HepG2 (cell line): ENCODE results near the gene SASS6. TPM values are rescaled to one million over a fixed set of nuclear protein-coding genes. Genes with fewer than 3 reads are reported as not detected.
A peak's percentile ranks its signal among the peaks of the same experiment; 100 is the strongest.

Experiments
- BCL6 ChIP-seq: IDR thresholded peaks from 2 replicates; pipeline ENCODE4 v1.6.1; 2016; ENCODE audit warnings: missing genetic modification reagents, missing compliant biosample characterization
- E2F1 ChIP-seq: sonication (generic); formaldehyde crosslinking; IDR thresholded peaks from 2 replicates; pipeline ENCODE4 v1.5.0; 2020; ENCODE audit warnings: missing genetic modification reagents
- MZF1 ChIP-seq: sonication (generic); formaldehyde crosslinking; IDR thresholded peaks from 2 replicates; pipeline ENCODE4 v1.8.1; 2023; ENCODE audit warnings: mild to moderate bottlenecking, missing genetic modification reagents, borderline replicate concordance
- PTBP1 ChIP-seq: fragments of 200-400 bp; formaldehyde crosslinking; IDR thresholded peaks from 2 replicates; pipeline ENCODE4 v1.6.1; 2018; ENCODE audit warnings: low read length, low read depth; ENCODE audit not compliant: poor library complexity, severe bottlenecking
- RERE ChIP-seq: IDR thresholded peaks from 2 replicates; pipeline ENCODE4 v1.6.1; 2016; ENCODE audit warnings: low read depth, missing genetic modification reagents, missing compliant biosample characterization
- ZBTB1 ChIP-seq: sonication (generic); formaldehyde crosslinking; IDR thresholded peaks from 2 replicates; pipeline ENCODE4 v1.4.0; 2020; ENCODE audit warnings: missing genetic modification reagents, borderline replicate concordance
- ZBTB21 ChIP-seq: sonication (generic); formaldehyde crosslinking; IDR thresholded peaks from 2 replicates; pipeline ENCODE4 v1.4.0; 2020; ENCODE audit warnings: missing genetic modification reagents
- ZMYM3 ChIP-seq: sonication (generic); formaldehyde crosslinking; IDR thresholded peaks from 2 replicates; pipeline ENCODE4 v1.5.1; 2020; ENCODE audit warnings: mild to moderate bottlenecking, missing genetic modification reagents
- ZNF275 ChIP-seq: sonication (generic); formaldehyde crosslinking; IDR thresholded peaks from 2 replicates; pipeline ENCODE4 v1.8.0; 2022; ENCODE audit warnings: missing genetic modification reagents, mild to moderate bottlenecking, inconsistent platforms, borderline replicate concordance
- ZNF646 ChIP-seq: sonication (generic); formaldehyde crosslinking; IDR thresholded peaks from 2 replicates; pipeline ENCODE4 v1.9.0; 2021; ENCODE audit warnings: mild to moderate bottlenecking, missing genetic modification reagents
- polyA plus RNA-seq, 8 experiments: library from polyadenylated mRNA; depleted of rRNA in 3 of 8; stranded (reverse) in 7 of 8; unstranded in 1 of 8; fragments of >200 nt; fragmentation: Illumina TruSeq in 4 of 8; extraction: Trizol in 4 of 8; gene quantifications; 2 replicates each; pipeline versions ENCODE4 v1.2.1 to v1.2.3, GENCODE V29; 2011 to 2016; ENCODE audit warnings: low read depth in 4 of 8, missing spikeins in 1 of 8, mixed read lengths in 1 of 8; ENCODE audit not compliant: insufficient read depth in 1 of 8
- total RNA-seq, 5 experiments: library from RNA; depleted of rRNA; stranded (reverse); fragments of >200 nt; fragmentation: Illumina TruSeq; extraction: Trizol; gene quantifications; 2 replicates each; pipeline ENCODE4 v1.2.3, GENCODE V29; 2016; ENCODE audit warnings: low read depth in 1 of 5

SASS6 gene
- total and polyA plus RNA-seq, 2 of the 13 experiments (the other 11 are each of a cell fraction or from before 2014, with no cell fraction given): 2.3 to 10.7 TPM

GRCh38 chr1:100037927-100038659 is 94.6 kb downstream of the SASS6 start (continued):
- TF ChIP-seq ZNF646 (no peak), ZMYM3 (CRISPR knock-in tag) (0 out of 2 replicates have a peak, but pooled peaks have one; percentile 4), ZNF275 (peak; percentile 48; the same call in 1 of the 2 replicates), ZBTB1 (CRISPR knock-in tag) (no peak), ZBTB21 (0 out of 2 replicates have a peak, but pooled peaks have one; percentile 14), PTBP1 (no peak), RERE (no peak), E2F1 (CRISPR knock-in tag) (0 out of 2 replicates have a peak, but pooled peaks have one; percentile 47), BCL6 (peak; percentile 9; the same call in 1 of the 2 replicates), MZF1 (CRISPR knock-in tag) (no peak)
